ENCODE results near the gene RAB24.

RAB24 gene

DNA sequence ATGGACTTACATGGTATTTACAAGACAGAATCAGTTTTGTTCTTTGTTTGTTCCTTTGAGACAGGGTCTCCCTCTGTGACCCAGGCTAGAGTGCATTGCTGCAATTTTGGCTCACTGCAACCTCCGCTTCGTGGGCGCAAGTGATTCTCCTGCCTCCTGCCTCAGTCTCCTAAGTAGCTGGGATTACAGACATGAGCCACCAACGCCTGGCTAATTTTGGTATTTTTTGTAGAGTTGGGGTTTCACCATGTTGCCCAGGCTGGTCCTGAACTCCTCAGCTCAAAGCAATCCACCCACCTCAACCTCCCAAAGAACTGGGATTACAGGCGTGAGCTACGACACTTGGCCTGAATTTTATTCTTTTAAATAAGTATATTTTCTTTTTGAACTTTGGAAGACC, 27.6 kb downstream of the RAB24 start:
- Histone ChIP-seq H3K4me1 (ENCODE audit: control insufficient read depth, low read length) (peaks cover 46% of the 10 kb centered on the region), H3K4me3 (ENCODE audit: low read length) (no peak overlapping the region), H3K36me3 (ENCODE audit: control insufficient read depth, low read length) (peaks cover 81% of the 10 kb centered on the region), H3K9me2 (replicated peaks; ENCODE audit: control insufficient read depth, low read length) (no peaks in the 10 kb centered on the region), H3K9me3 (ENCODE audit: control insufficient read depth, insufficient read depth, low read length) (0 out of 2 replicates have a peak, but pooled peaks cover 4% of the 10 kb centered on the region), H3F3A (ENCODE audit: control insufficient read depth, insufficient read depth) (peaks cover 25% of the 10 kb centered on the region), H4K20me1 (ENCODE audit: control insufficient read depth, insufficient read depth, low read depth, low read length) (no peaks in the 10 kb centered on the region; the same call in 1 of the 2 replicates), H3K4me2 (ENCODE audit: low read length) (no peak overlapping the region), H3K79me2 (ENCODE audit: control insufficient read depth, low read length) (0 out of 2 replicates have a peak, but pooled peaks cover 4% of the 10 kb centered on the region), H3K27ac (ENCODE audit: low read depth, low read length) (no peak overlapping the region), H3K27me3 (ENCODE audit: control insufficient read depth, low read length) (no peaks in the 10 kb centered on the region)
- TF ChIP-seq EZH2phosphoT487 (IDR thresholded peaks at IDR 0.05; ENCODE audit: borderline replicate concordance, low read length) = no peak
- TF ChIP-seq, protein P1, sequence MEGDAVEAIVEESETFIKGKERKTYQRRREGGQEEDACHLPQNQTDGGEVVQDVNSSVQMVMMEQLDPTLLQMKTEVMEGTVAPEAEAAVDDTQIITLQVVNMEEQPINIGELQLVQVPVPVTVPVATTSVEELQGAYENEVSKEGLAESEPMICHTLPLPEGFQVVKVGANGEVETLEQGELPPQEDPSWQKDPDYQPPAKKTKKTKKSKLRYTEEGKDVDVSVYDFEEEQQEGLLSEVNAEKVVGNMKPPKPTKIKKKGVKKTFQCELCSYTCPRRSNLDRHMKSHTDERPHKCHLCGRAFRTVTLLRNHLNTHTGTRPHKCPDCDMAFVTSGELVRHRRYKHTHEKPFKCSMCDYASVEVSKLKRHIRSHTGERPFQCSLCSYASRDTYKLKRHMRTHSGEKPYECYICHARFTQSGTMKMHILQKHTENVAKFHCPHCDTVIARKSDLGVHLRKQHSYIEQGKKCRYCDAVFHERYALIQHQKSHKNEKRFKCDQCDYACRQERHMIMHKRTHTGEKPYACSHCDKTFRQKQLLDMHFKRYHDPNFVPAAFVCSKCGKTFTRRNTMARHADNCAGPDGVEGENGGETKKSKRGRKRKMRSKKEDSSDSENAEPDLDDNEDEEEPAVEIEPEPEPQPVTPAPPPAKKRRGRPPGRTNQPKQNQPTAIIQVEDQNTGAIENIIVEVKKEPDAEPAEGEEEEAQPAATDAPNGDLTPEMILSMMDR (IDR thresholded peaks at IDR 0.05; ENCODE audit: low read depth, low read length, poor library complexity, severe bottlenecking) = no peak

DNA sequence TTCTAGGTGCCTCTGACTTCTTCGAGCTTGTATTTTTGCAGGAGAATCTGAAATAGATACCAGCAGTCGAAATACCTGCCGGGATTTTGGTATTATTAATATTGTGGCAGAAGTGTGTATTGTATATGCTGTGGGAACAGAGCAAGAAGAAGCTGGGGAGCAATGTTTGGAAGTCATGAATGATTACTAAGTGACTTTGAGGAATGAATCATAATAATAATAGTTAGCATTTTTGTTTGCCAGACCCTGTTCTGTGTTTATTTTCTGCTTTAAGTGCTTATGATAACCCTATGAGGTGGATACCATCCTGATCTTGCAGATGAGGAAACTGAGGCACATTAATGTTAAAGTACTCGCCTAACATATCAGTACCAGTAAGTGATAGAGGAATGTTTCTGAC, 32.4 kb downstream of the RAB24 start:
- peaks cover 77% of the 10 kb centered on the region for H3K36me3 ChIP-seq (ENCODE audit: control insufficient read depth, low read length)
- TF ChIP-seq, protein P1 (IDR thresholded peaks at IDR 0.05; ENCODE audit: low read depth, low read length, poor library complexity, severe bottlenecking) = no peak
- no peak for TF ChIP-seq EZH2phosphoT487 (IDR thresholded peaks at IDR 0.05; ENCODE audit: borderline replicate concordance, low read length)
- H3K9me2 ChIP-seq (replicated peaks; ENCODE audit: control insufficient read depth, low read length) = no peaks in the 10 kb centered on the region

GRCh38 chr5:177270653-177271052, 32.9 kb downstream of the RAB24 start:
- H4K20me1 ChIP-seq (ENCODE audit: control insufficient read depth, insufficient read depth, low read depth, low read length) = no peaks in the 10 kb centered on the region; the same call in 1 of the 2 replicates
- H3K9me2 ChIP-seq (replicated peaks; ENCODE audit: control insufficient read depth, low read length) = no peaks in the 10 kb centered on the region
- H3K9me3 ChIP-seq (ENCODE audit: control insufficient read depth, insufficient read depth, low read length) = no peaks in the 10 kb centered on the region
- H3K4me2 ChIP-seq (ENCODE audit: low read length) = no peak overlapping the region
- 0 out of 2 replicates have a peak, but pooled peaks cover 4% of the 10 kb centered on the region for H3F3A ChIP-seq (ENCODE audit: control insufficient read depth, insufficient read depth)
- peaks cover under 1% of the 10 kb centered on the region; the same call in 1 of the 2 replicates for H3K4me1 ChIP-seq (ENCODE audit: control insufficient read depth, low read length)
- peaks cover 77% of the 10 kb centered on the region for H3K36me3 ChIP-seq (ENCODE audit: control insufficient read depth, low read length)
- no peak overlapping the region for H3K4me3 ChIP-seq (ENCODE audit: low read length)
- H3K27me3 ChIP-seq (ENCODE audit: control insufficient read depth, low read length) = no peaks in the 10 kb centered on the region
- no peaks in the 10 kb centered on the region for H3K79me2 ChIP-seq (ENCODE audit: control insufficient read depth, low read length)
- TF ChIP-seq, protein P1 (IDR thresholded peaks at IDR 0.05; ENCODE audit: low read depth, low read length, poor library complexity, severe bottlenecking) = no peak
- TF ChIP-seq EZH2phosphoT487 (IDR thresholded peaks at IDR 0.05; ENCODE audit: borderline replicate concordance, low read length) = no peak
- H3K27ac ChIP-seq (ENCODE audit: low read depth, low read length) = no peak overlapping the region

More for the DNA sequence above, 32.4 kb downstream of the RAB24 start:
- Histone ChIP-seq H3K4me2 (ENCODE audit: low read length) (no peak overlapping the region), H4K20me1 (ENCODE audit: control insufficient read depth, insufficient read depth, low read depth, low read length) (no peaks in the 10 kb centered on the region; the same call in 1 of the 2 replicates), H3K4me3 (ENCODE audit: low read length) (no peak overlapping the region), H3K27ac (ENCODE audit: low read depth, low read length) (no peak overlapping the region), H3K27me3 (ENCODE audit: control insufficient read depth, low read length) (no peaks in the 10 kb centered on the region), H3K79me2 (ENCODE audit: control insufficient read depth, low read length) (no peaks in the 10 kb centered on the region), H3K4me1 (ENCODE audit: control insufficient read depth, low read length) (peaks cover 3% of the 10 kb centered on the region; the same call in 1 of the 2 replicates), H3K9me3 (ENCODE audit: control insufficient read depth, insufficient read depth, low read length) (no peaks in the 10 kb centered on the region), H3F3A (ENCODE audit: control insufficient read depth, insufficient read depth) (peaks cover 9% of the 10 kb centered on the region; the same call in 1 of the 2 replicates)
